Measurements from ENCODE around the gene GLO1. TPM values are rescaled to one million over a fixed set of nuclear protein-coding genes. Genes with fewer than 3 reads are reported as not detected.

GLO1 gene
- total RNA-seq (10 to 100 TPM; 87.0 to 96.0 (median 88.0) TPM), polyA plus RNA-seq (109 TPM)
- long read RNA-seq, donor 1, transcript GLO1-201 (6 exons, 2,012 nt) = major isoform, 165 of 172 reads
- long read RNA-seq, donor 1, partial matches to known transcripts = 4 of 172 reads
- long read RNA-seq, donor 1, other reads (novel, unspliced or antisense) = 3 of 172 reads
- long read RNA-seq, donor 2, transcript GLO1-201 (6 exons, 2,012 nt) = major isoform, 75 of 76 reads
- long read RNA-seq, donor 2, partial matches to known transcripts = 0 of 76 reads
- long read RNA-seq, donor 2, other reads (novel, unspliced or antisense) = 1 of 76 reads
- long read RNA-seq, donor 3, transcript GLO1-201 (6 exons, 2,012 nt) = major isoform, 384 of 405 reads
- long read RNA-seq, donor 3, partial matches to known transcripts = 7 of 405 reads
- long read RNA-seq, donor 3, other reads (novel, unspliced or antisense) = 13 of 405 reads
- long read RNA-seq, donor 4, transcript GLO1-201 (6 exons, 2,012 nt) = major isoform, 66 of 70 reads
- long read RNA-seq, donor 4, partial matches to known transcripts = 0 of 70 reads
- long read RNA-seq, donor 4, other reads (novel, unspliced or antisense) = 4 of 70 reads

DNA sequence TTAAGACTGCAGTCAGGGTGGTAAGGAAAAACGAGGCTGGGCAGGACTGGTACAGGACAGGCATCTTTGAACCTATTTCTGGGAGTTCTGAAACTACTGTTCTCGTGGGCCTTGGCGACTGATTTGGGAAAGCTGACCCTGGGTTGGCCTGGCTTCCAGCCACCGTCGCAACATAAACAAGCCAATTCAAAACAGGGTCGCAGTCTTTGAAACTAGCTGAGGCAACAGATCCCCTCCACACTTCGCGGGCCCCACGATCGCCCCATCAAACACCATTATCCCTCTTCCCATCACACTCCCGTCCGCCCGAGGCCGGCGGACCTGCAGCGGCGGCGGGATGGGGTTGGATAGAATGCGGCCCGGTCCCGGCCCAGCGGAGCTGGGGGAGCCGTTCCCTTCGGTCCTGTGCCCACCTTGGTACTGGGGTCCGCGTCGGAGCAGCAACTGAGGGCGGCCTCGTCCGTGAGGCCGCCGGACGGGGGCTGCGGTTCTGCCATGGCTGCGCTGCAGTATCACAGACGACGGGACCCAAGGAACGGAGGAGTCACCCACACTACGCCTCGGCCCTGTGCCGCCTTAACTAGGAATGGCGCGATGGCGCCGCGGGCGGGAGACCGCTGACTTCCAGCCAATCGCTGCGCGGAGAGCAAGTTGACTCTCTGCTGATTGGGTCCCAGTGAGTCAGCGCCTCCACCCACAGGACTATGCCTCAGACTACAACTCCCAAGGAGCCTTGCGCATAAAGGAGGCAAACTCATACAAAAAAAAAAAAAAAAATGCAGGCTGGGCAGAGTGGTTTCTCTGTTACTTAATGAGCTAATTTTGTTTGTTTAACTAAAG lies at the start of gene GLO1:
Gene GLO1, minus strand, starts transcription at position 588 of the 840 bp plus-strand sequence. Its CDS starts 91 bp downstream, at position 497.
- Histone ChIP-seq H3K27me3 (ENCODE audit: control insufficient read depth, insufficient read depth) (no peaks in the 10 kb centered on the region), H3K9me3 (ENCODE audit: control insufficient read depth, low read length) (no peaks in the 10 kb centered on the region), H3K27ac (ENCODE audit: low read length) (peak within 1 kb of the TSS; percentile 94), H3K4me3 (ENCODE audit: low read length) (peak within 1 kb of the TSS; percentile 75), H3K4me1 (ENCODE audit: control insufficient read depth, insufficient read depth, low read length) (no peaks in the 10 kb centered on the region)
- peak; percentile 98 to 99 (median 98) for DNase-seq
- intact Hi-C loops (cut with DNase I) = no loop called here
- peak; percentile 100 for ATAC-seq
- WGBS = under 1% methylated on average over 53 of the region's 53 CpGs

GRCh38 chr6:38750968-38751615 lies 48.1 kb upstream of the GLO1 start:
- Histone ChIP-seq H3K27ac (ENCODE audit: low read length) (no peak overlapping the region), H3K27me3 (ENCODE audit: control insufficient read depth, insufficient read depth) (no peaks in the 10 kb centered on the region), H3K9me3 (ENCODE audit: control insufficient read depth, low read length) (no peaks in the 10 kb centered on the region), H3K4me1 (ENCODE audit: control insufficient read depth, insufficient read depth, low read length) (no peaks in the 10 kb centered on the region), H3K4me3 (ENCODE audit: low read length) (no peak overlapping the region)
- ATAC-seq (no peak), DNase-seq (no peak)
- 50% methylated on average over 1 of the region's 1 CpG for WGBS
- intact Hi-C loops (cut with DNase I) = no loop called here

GRCh38 chr6:38749473-38749872 lies 46.5 kb upstream of the GLO1 start:
- H3K27ac ChIP-seq (ENCODE audit: low read length) = no peak overlapping the region
- H3K27me3 ChIP-seq (ENCODE audit: control insufficient read depth, insufficient read depth) = peaks cover 4% of the 10 kb centered on the region
- no peaks in the 10 kb centered on the region for H3K9me3 ChIP-seq (ENCODE audit: control insufficient read depth, low read length)
- no peak for ATAC-seq
- H3K4me3 ChIP-seq (ENCODE audit: low read length) = no peak overlapping the region
- WGBS = 100% methylated on average over 1 of the region's 1 CpG
- DNase-seq = no peak
- intact Hi-C loops (cut with DNase I) = no loop called here
- H3K4me1 ChIP-seq (ENCODE audit: control insufficient read depth, insufficient read depth, low read length) = no peaks in the 10 kb centered on the region

DNA sequence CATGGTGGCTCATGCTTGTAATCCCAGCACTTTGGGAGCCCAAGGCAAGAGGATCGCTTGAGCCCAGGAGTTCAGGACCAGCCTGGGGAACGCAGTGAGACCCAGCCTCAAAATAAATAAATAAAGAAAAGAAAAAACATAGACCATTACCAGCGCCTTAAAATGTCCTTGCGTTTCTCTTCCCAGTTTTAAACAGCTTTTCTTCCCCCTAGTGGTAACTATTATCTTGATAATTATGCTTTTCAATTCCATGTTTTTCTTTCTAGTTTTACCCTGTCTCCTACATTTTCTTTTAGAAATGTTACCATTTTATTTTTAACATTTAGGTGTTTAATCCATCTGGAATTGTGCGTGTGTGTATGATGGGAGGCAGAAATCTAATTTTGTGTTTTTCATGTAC lies 36.6 kb upstream of the GLO1 start:
- DNase-seq (no peak), ATAC-seq (no peak)
- WGBS = 46% methylated on average over 5 of the region's 5 CpGs
- H3K4me3 ChIP-seq (ENCODE audit: low read length) = no peak overlapping the region
- no peaks in the 10 kb centered on the region for H3K27me3 ChIP-seq (ENCODE audit: control insufficient read depth, insufficient read depth)
- H3K27ac ChIP-seq (ENCODE audit: low read length) = no peak overlapping the region
- H3K4me1 ChIP-seq (ENCODE audit: control insufficient read depth, insufficient read depth, low read length) = no peaks in the 10 kb centered on the region
- H3K9me3 ChIP-seq (ENCODE audit: control insufficient read depth, low read length) = no peaks in the 10 kb centered on the region
- intact Hi-C loops (cut with DNase I) = no loop called here

DNA sequence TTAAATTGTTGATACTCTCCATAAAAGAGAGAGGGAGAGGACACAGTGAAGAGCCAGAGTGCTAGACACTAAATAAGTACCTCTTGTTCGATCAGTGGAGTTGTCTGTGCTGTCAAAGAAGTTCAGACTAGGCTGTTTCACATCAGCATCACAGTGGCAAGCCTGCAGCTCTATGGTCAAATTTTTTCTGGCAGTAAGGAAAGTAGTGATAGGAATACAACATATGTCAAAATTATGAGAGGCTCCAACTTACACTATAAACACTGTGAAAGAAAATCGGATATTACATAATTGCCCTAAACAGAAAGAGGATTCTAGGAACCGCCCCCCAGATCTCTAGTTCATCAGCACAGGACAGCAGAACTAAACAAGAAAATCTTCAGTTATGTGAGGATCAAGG lies 35.3 kb upstream of the GLO1 start:
- no peak overlapping the region for H3K4me3 ChIP-seq (ENCODE audit: low read length)
- H3K27me3 ChIP-seq (ENCODE audit: control insufficient read depth, insufficient read depth) = no peaks in the 10 kb centered on the region
- no peak overlapping the region for H3K27ac ChIP-seq (ENCODE audit: low read length)
- no peak for ATAC-seq
- intact Hi-C loops (cut with DNase I) = no loop called here
- DNase-seq = no peak
- WGBS = 52% methylated on average over 3 of the region's 3 CpGs
- H3K9me3 ChIP-seq (ENCODE audit: control insufficient read depth, low read length) = no peaks in the 10 kb centered on the region
- no peaks in the 10 kb centered on the region for H3K4me1 ChIP-seq (ENCODE audit: control insufficient read depth, insufficient read depth, low read length)

DNA sequence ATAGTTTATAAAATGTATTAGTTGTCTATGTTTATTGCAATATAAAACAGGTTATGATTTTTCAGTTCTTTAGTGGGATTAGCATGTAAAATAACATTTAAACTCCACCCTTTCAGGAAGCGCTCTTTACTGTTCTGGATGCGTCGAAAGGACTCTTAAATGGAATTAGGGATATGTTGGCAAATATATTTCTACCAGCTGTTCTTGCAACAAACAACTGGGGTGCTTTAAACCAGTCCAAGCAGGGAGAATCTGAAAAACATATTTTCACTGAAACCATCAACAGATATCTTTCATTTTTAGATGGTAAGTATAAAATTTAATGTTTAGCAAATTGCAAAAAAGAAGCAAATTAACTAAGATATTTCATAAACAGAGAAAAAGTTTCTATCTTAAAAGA lies 34.0 kb upstream of the GLO1 start:
- 63% methylated on average over 3 of the region's 3 CpGs for WGBS
- no peak for ATAC-seq
- Histone ChIP-seq H3K4me3 (ENCODE audit: low read length) (no peak overlapping the region), H3K4me1 (ENCODE audit: control insufficient read depth, insufficient read depth, low read length) (no peaks in the 10 kb centered on the region), H3K27me3 (ENCODE audit: control insufficient read depth, insufficient read depth) (no peaks in the 10 kb centered on the region), H3K27ac (ENCODE audit: low read length) (no peak overlapping the region), H3K9me3 (ENCODE audit: control insufficient read depth, low read length) (no peaks in the 10 kb centered on the region)
- DNase-seq = no peak
- intact Hi-C loops (cut with DNase I) = no loop called here

- H3K4me1 ChIP-seq (ENCODE audit: control insufficient read depth, insufficient read depth, low read length) = no peaks in the 10 kb centered on the region
- DNase-seq (no peak), ATAC-seq (no peak)
- 61% methylated on average over 4 of the region's 4 CpGs for WGBS
- H3K27ac ChIP-seq (ENCODE audit: low read length) = no peak overlapping the region
- no peaks in the 10 kb centered on the region for H3K9me3 ChIP-seq (ENCODE audit: control insufficient read depth, low read length)
- H3K4me3 ChIP-seq (ENCODE audit: low read length) = no peak overlapping the region
- intact Hi-C loops (cut with DNase I) = no loop called here
- no peaks in the 10 kb centered on the region for H3K27me3 ChIP-seq (ENCODE audit: control insufficient read depth, insufficient read depth)
Observed at GRCh38 chr6:38730140-38730862, 27.4 kb upstream of the GLO1 start.

DNA sequence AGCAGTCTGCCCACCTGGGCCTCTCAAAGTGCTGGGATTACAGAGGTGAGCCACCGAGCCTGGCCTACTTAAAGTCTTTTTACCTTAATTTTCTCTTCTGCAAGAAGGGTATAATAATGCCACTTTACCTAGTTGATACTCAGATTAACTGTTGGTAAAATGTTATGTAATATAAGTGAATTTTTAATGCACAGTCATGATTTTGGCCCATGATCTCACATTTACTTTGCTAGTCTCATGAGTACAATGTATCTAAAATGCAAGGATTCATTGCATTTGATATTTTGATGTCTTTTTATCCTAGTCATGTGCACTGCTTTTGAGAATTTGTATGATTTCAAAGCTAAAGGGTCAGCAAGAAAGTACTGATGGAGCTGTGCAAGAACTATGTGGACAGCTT lies 25.3 kb upstream of the GLO1 start:
- no peak for DNase-seq
- no peak for ATAC-seq
- Histone ChIP-seq H3K4me1 (ENCODE audit: control insufficient read depth, insufficient read depth, low read length) (no peaks in the 10 kb centered on the region), H3K27me3 (ENCODE audit: control insufficient read depth, insufficient read depth) (no peaks in the 10 kb centered on the region), H3K27ac (ENCODE audit: low read length) (no peak overlapping the region), H3K9me3 (ENCODE audit: control insufficient read depth, low read length) (no peaks in the 10 kb centered on the region), H3K4me3 (ENCODE audit: low read length) (no peak overlapping the region)
- WGBS = 90% methylated on average over 1 of the region's 1 CpG
- intact Hi-C loops (cut with DNase I) = no loop called here

GRCh38 chr6:38725414-38726183 lies 22.7 kb upstream of the GLO1 start:
- intact Hi-C loops (cut with DNase I) = no loop called here
- DNase-seq (no peak), ATAC-seq (no peak)
- H3K27ac ChIP-seq (ENCODE audit: low read length) = no peak overlapping the region
- no peaks in the 10 kb centered on the region for H3K27me3 ChIP-seq (ENCODE audit: control insufficient read depth, insufficient read depth)
- no peak overlapping the region for H3K4me3 ChIP-seq (ENCODE audit: low read length)
- H3K9me3 ChIP-seq (ENCODE audit: control insufficient read depth, low read length) = no peaks in the 10 kb centered on the region
- WGBS = 76% methylated on average over 4 of the region's 4 CpGs
- H3K4me1 ChIP-seq (ENCODE audit: control insufficient read depth, insufficient read depth, low read length) = no peaks in the 10 kb centered on the region

DNA sequence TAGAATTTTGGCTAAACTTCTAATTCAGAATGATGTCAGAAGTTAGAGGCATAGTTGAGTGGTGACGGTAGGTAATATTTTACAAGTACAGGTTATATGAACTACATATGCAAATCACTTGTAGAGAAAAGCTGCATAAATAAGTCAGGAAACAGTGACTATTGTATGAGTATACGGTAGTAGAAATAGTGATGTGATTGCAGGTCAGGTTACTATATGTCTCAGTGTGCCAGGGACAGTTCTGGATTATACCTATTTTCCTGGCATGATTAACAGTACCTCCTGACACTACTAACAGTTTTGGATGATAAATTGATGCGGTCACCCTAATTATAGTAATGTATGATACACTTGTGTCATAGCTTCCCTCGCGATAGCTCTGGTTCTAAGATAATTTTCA lies 21.4 kb upstream of the GLO1 start:
- Histone ChIP-seq H3K27me3 (ENCODE audit: control insufficient read depth, insufficient read depth) (peaks cover 3% of the 10 kb centered on the region), H3K27ac (ENCODE audit: low read length) (no peak overlapping the region), H3K9me3 (ENCODE audit: control insufficient read depth, low read length) (no peaks in the 10 kb centered on the region), H3K4me1 (ENCODE audit: control insufficient read depth, insufficient read depth, low read length) (no peaks in the 10 kb centered on the region), H3K4me3 (ENCODE audit: low read length) (no peak overlapping the region)
- DNase-seq = no peak
- 70% methylated on average over 5 of the region's 5 CpGs for WGBS
- intact Hi-C loops (cut with DNase I) = no loop called here
- no peak for ATAC-seq

Measured in right cardiac atrium (tissue), 5 donors.